Osteocyte (in vitro differentiated cells): Measurements from ENCODE around the gene TCIRG1. TPM values are rescaled to one million over a fixed set of nuclear protein-coding genes. Genes with fewer than 3 reads are reported as not detected.

ENCODE experiments used
- DNase-seq: peaks from one replicate; pipeline ENCODE4 v3.0.0; 2021; ENCODE audit warnings: mixed read lengths; ENCODE audit not compliant: unreplicated experiment; ENCODE audit errors: extremely low spot score
- H3K27ac Mint-ChIP-seq: one replicate; pipeline ENCODE4 v1.8.0; 2021; ENCODE audit warnings: mild to moderate bottlenecking, mixed read lengths; ENCODE audit not compliant: unreplicated experiment
- H3K27me3 Mint-ChIP-seq: one replicate; pipeline ENCODE4 v1.8.0; 2021; ENCODE audit warnings: mixed read lengths; ENCODE audit not compliant: unreplicated experiment
- H3K36me3 Mint-ChIP-seq: one replicate; pipeline ENCODE4 v1.8.0; 2021; ENCODE audit warnings: mixed read lengths; ENCODE audit not compliant: unreplicated experiment
- H3K4me1 Mint-ChIP-seq: one replicate; pipeline ENCODE4 v1.8.0; 2021; ENCODE audit warnings: mixed read lengths; ENCODE audit not compliant: unreplicated experiment
- H3K4me3 Mint-ChIP-seq: one replicate; pipeline ENCODE4 v1.8.0; 2021; ENCODE audit warnings: mild to moderate bottlenecking, moderate library complexity, mixed read lengths; ENCODE audit not compliant: unreplicated experiment
- H3K9me3 Mint-ChIP-seq: one replicate; pipeline ENCODE4 v1.8.0; 2021; ENCODE audit warnings: mixed read lengths; ENCODE audit not compliant: unreplicated experiment
- total RNA-seq: library from RNA; stranded (reverse); gene quantifications from 2 replicates; pipeline ENCODE4 v1.2.1, GENCODE V29; 2021
- TF ChIP-seq, protein P1 (sequence below): fragments of 200-600 bp; sonication (generic); IDR thresholded peaks from 2 replicates; pipeline ENCODE4 v1.5.0; 2021; ENCODE audit warnings: antibody characterized with exemption, mild to moderate bottlenecking, moderate library complexity

TCIRG1 gene
- total RNA-seq, 1 donor from 2014 or later: 53.0 TPM

DNA sequence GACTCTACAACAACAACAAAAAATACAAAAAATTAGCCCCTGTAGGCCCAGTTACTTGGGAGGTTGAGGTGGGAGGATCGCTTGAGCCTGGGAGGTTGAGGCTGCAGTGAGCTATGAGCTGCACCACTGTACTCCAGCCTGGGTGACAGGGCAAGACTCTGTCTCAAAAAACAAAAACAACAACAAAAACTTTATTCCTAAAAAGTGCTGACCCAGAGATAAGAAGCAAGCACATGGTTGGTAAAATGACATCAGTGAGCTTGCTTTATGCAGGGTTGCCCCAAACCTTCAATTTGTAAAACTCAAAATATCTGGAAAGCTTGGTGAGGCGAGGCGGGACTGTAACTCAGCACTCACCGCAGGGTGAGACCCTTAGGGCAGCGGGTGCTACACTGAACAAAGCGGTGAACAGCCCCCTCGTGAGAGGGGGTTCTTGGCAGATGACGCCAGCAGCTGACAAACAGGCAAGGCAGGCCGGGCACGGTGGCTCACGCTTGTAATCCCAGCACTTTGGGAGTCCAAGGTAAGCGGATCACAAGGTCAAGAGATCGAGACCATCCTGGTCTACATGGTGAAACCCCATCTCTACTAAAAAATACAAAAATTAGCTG is 3.5 kb upstream of the TCIRG1 start:
- TF ChIP-seq, protein P1, sequence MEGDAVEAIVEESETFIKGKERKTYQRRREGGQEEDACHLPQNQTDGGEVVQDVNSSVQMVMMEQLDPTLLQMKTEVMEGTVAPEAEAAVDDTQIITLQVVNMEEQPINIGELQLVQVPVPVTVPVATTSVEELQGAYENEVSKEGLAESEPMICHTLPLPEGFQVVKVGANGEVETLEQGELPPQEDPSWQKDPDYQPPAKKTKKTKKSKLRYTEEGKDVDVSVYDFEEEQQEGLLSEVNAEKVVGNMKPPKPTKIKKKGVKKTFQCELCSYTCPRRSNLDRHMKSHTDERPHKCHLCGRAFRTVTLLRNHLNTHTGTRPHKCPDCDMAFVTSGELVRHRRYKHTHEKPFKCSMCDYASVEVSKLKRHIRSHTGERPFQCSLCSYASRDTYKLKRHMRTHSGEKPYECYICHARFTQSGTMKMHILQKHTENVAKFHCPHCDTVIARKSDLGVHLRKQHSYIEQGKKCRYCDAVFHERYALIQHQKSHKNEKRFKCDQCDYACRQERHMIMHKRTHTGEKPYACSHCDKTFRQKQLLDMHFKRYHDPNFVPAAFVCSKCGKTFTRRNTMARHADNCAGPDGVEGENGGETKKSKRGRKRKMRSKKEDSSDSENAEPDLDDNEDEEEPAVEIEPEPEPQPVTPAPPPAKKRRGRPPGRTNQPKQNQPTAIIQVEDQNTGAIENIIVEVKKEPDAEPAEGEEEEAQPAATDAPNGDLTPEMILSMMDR: no peak
- Mint-ChIP-seq H3K36me3 (peaks cover 2% of the 10 kb centered on the region), H3K4me1 (peaks cover 30% of the 10 kb centered on the region), H3K27me3 (no peaks in the 10 kb centered on the region), H3K4me3 (no peak overlapping the region), H3K9me3 (no peaks in the 10 kb centered on the region), H3K27ac (no peak overlapping the region)
- no peak for DNase-seq

DNA sequence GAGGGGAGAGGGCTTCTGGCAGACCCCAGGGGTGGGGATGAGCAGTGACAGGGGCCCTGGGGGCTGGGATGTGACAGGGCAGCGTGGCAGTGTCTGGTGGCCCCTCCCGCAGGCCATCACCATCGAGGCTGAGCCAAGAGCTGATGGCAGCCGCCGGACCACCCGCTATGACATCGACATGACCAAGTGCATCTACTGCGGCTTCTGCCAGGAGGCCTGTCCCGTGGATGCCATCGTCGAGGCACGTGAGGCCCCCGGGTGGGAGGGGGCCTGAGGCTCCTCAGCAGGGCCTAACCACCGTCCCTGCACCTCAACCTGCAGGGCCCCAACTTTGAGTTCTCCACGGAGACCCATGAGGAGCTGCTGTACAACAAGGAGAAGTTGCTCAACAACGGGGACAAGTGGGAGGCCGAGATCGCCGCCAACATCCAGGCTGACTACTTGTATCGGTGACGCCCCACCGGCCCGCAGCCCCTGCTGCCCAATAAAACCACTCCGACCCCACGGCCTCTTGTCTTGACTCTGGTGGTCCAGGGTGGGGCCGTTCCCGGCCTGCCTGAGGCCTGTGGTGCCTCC is 2.6 kb upstream of the TCIRG1 start:
- Mint-ChIP-seq H3K27ac (no peak overlapping the region), H3K4me3 (no peak overlapping the region)

DNA sequence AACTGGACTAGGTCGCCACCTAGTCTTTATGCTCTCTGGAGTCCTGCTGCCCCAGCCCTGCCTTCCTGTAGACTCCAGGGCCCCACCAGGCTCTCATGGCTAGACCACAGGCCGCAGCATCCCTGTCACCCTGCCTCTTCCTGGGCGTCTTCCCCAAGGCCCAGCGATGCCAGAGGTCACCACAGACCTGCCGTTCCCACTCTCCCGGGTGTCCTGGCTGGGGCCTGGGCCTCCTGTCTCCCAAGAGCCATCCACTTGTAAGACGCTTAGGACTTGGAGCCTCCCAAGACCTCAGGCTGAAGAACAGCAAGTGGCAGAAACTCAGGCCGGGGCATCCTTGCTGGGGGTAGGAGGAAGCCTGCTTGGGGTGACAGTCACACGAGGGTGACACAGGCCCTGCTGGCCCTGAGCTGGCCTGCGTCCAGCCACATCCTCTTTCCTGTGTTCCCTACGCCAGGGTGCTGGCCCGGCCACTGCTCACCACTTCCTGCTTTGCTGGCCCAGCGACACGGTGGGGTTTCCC is 2.0 kb upstream of the TCIRG1 start:
- DNase-seq: no peak
- Mint-ChIP-seq H3K27ac (peak overlapping the region; percentile 65), H3K4me1 (peaks cover 29% of the 10 kb centered on the region), H3K9me3 (no peaks in the 10 kb centered on the region), H3K36me3 (peaks cover 2% of the 10 kb centered on the region), H3K4me3 (no peak overlapping the region), H3K27me3 (no peaks in the 10 kb centered on the region)
- TF ChIP-seq, protein P1: no peak

More for the DNA sequence above, 2.6 kb upstream of the TCIRG1 start:
- Mint-ChIP-seq H3K9me3 (no peaks in the 10 kb centered on the region), H3K27me3 (no peaks in the 10 kb centered on the region), H3K36me3 (peaks cover 2% of the 10 kb centered on the region), H3K4me1 (peaks cover 30% of the 10 kb centered on the region)
- TF ChIP-seq, protein P1: no peak
- DNase-seq: no peak

DNA sequence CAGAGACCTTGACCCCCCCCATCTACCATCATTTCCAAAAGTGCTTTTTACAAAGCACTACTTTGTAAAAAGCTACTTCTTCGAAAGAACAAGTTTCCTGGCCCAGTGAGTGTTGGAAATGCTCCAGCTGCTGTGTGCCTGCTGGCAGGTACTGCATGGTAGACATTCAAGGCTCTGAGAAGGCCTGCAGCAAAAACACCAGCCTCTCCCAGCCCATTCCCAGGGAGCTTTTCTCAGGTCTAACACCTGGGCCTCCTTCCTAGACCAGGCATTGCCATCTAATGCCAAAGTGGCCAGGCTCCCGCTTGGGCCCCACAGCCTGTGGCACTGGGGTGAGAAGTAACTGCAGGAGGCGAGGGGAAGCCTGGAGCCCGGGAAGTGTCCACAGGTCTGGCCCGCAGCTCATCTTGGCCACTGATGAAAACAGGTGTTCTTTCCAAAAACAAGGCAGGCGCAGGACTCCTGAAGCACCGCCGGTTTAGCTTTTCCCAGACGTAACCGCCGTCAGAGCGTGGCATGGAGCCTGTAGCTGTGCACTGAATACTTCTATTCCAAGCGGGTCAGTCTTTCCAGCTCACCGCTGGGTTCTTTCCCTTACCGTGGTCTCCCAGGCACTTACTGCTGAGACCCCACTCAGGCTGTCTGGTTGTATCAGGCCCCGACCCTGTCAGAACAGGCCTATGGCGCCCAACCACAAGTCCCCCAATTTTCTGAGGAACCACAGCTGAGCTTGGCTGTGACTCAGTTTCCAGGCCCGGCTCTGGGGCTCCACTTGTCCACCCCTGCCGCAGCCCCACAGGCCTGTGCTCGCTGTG is 1.2 kb upstream of the TCIRG1 start:
- no peak overlapping the region for H3K4me3 Mint-ChIP-seq
- H3K9me3 Mint-ChIP-seq: no peaks in the 10 kb centered on the region
- peaks cover 32% of the 10 kb centered on the region for H3K4me1 Mint-ChIP-seq
- peak overlapping the region; percentile 65 for H3K27ac Mint-ChIP-seq
- TF ChIP-seq, protein P1: no peak
- DNase-seq: no peak
- no peaks in the 10 kb centered on the region for H3K27me3 Mint-ChIP-seq
- peaks cover 2% of the 10 kb centered on the region for H3K36me3 Mint-ChIP-seq
